Measurements from ENCODE around the gene TPK1.
A peak's percentile ranks its signal among the peaks of the same experiment; 100 is the strongest.

Gene TPK1

GRCh38 chr7:144489504-144489903 lies 346.3 kb downstream of the TPK1 start:
- Histone ChIP-seq H3K4me1 (ENCODE audit: control insufficient read depth, low read depth, low read length) (no peaks in the 10 kb centered on the region), H3K23ac (ENCODE audit: low read length) (no peak overlapping the region), H3K9ac (ENCODE audit: low read length) (no peak overlapping the region), H3K18ac (ENCODE audit: low read length) (no peak overlapping the region), H2BK15ac (replicated peaks; ENCODE audit: low read depth) (no peak overlapping the region), H4K8ac (ENCODE audit: low read depth, low read length) (no peak overlapping the region), H3K27ac (ENCODE audit: low read depth, low read length) (no peak overlapping the region), H3K4me2 (ENCODE audit: low read length) (no peak overlapping the region), H3K36me3 (ENCODE audit: control insufficient read depth, insufficient read depth, low read length) (no peaks in the 10 kb centered on the region), H3K4ac (ENCODE audit: low read depth, low read length) (no peak overlapping the region), H3K56ac (ENCODE audit: low read length) (no peak overlapping the region), H2BK120ac (ENCODE audit: low read depth, low read length) (no peak overlapping the region), H3K79me1 (ENCODE audit: low read length) (no peaks in the 10 kb centered on the region), H4K5ac (ENCODE audit: low read length) (no peak overlapping the region), H2BK5ac (ENCODE audit: low read length) (no peak overlapping the region), H3K79me2 (ENCODE audit: control insufficient read depth, insufficient read depth, low read length) (no peaks in the 10 kb centered on the region), H2AK5ac (ENCODE audit: low read length) (no peak overlapping the region), H3K27me3 (ENCODE audit: insufficient read depth, low read length, poor library complexity) (no peaks in the 10 kb centered on the region), H3K4me3 (ENCODE audit: low read length) (no peak overlapping the region)
- 100% methylated on average over 1 of the region's 4 CpGs for WGBS (ENCODE audit: extremely low coverage, insufficient coverage, low lambda C conversion rate)
- DNase-seq = no peak

GRCh38 chr7:144488977-144489376 lies 346.9 kb downstream of the TPK1 start:
- Histone ChIP-seq H4K5ac (ENCODE audit: low read length) (no peak overlapping the region), H3K23ac (ENCODE audit: low read length) (no peak overlapping the region), H3K18ac (ENCODE audit: low read length) (no peak overlapping the region), H3K4me1 (ENCODE audit: control insufficient read depth, low read depth, low read length) (no peaks in the 10 kb centered on the region), H2BK15ac (replicated peaks; ENCODE audit: low read depth) (no peak overlapping the region), H3K79me1 (ENCODE audit: low read length) (no peaks in the 10 kb centered on the region), H3K36me3 (ENCODE audit: control insufficient read depth, insufficient read depth, low read length) (no peaks in the 10 kb centered on the region), H3K79me2 (ENCODE audit: control insufficient read depth, insufficient read depth, low read length) (no peaks in the 10 kb centered on the region), H3K9ac (ENCODE audit: low read length) (no peak overlapping the region), H2AK5ac (ENCODE audit: low read length) (no peak overlapping the region), H2BK120ac (ENCODE audit: low read depth, low read length) (no peak overlapping the region), H3K27me3 (ENCODE audit: insufficient read depth, low read length, poor library complexity) (no peaks in the 10 kb centered on the region), H2BK5ac (ENCODE audit: low read length) (no peak overlapping the region), H3K27ac (ENCODE audit: low read depth, low read length) (no peak overlapping the region), H3K4ac (ENCODE audit: low read depth, low read length) (no peak overlapping the region), H4K8ac (ENCODE audit: low read depth, low read length) (no peak overlapping the region), H3K4me2 (ENCODE audit: low read length) (no peak overlapping the region), H3K4me3 (ENCODE audit: low read length) (no peak overlapping the region), H3K56ac (ENCODE audit: low read length) (no peak overlapping the region)
- no peak for DNase-seq
- WGBS (ENCODE audit: extremely low coverage, insufficient coverage, low lambda C conversion rate) = no CpG with 5 or more reads among the region's 4 CpGs

- no CpG with 5 or more reads among the region's 3 CpGs for WGBS (ENCODE audit: extremely low coverage, insufficient coverage, low lambda C conversion rate)
- no peaks in the 10 kb centered on the region for H3K4me1 ChIP-seq (ENCODE audit: control insufficient read depth, low read depth, low read length)
- no peaks in the 10 kb centered on the region for H3K27me3 ChIP-seq (ENCODE audit: insufficient read depth, low read length, poor library complexity)
- peak; percentile 87 for DNase-seq
- H3K4ac ChIP-seq (ENCODE audit: low read depth, low read length) = no peak overlapping the region
- H3K4me3 ChIP-seq (ENCODE audit: low read length) = no peak overlapping the region
- no peak overlapping the region for H2BK5ac ChIP-seq (ENCODE audit: low read length)
- H3K36me3 ChIP-seq (ENCODE audit: control insufficient read depth, insufficient read depth, low read length) = no peaks in the 10 kb centered on the region
- H3K27ac ChIP-seq (ENCODE audit: low read depth, low read length) = no peak overlapping the region
- H2AK5ac ChIP-seq (ENCODE audit: low read length) = no peak overlapping the region
- H3K56ac ChIP-seq (ENCODE audit: low read length) = no peak overlapping the region
- H4K8ac ChIP-seq (ENCODE audit: low read depth, low read length) = no peak overlapping the region
- H3K9ac ChIP-seq (ENCODE audit: low read length) = no peak overlapping the region
- no peak overlapping the region for H2BK120ac ChIP-seq (ENCODE audit: low read depth, low read length)
- no peak overlapping the region for H3K4me2 ChIP-seq (ENCODE audit: low read length)
- no peaks in the 10 kb centered on the region for H3K79me1 ChIP-seq (ENCODE audit: low read length)
- H2BK15ac ChIP-seq (replicated peaks; ENCODE audit: low read depth) = no peak overlapping the region
- no peak overlapping the region for H4K5ac ChIP-seq (ENCODE audit: low read length)
- H3K79me2 ChIP-seq (ENCODE audit: control insufficient read depth, insufficient read depth, low read length) = no peaks in the 10 kb centered on the region
- no peak overlapping the region for H3K18ac ChIP-seq (ENCODE audit: low read length)
- no peak overlapping the region for H3K23ac ChIP-seq (ENCODE audit: low read length)
Measured at GRCh38 chr7:144487901-144488300, 348.0 kb downstream of the TPK1 start.

- WGBS (ENCODE audit: extremely low coverage, insufficient coverage, low lambda C conversion rate) = no CpG with 5 or more reads among the region's 2 CpGs
- H2AK5ac ChIP-seq (ENCODE audit: low read length) = no peak overlapping the region
Measured at GRCh38 chr7:144484445-144484844, 351.4 kb downstream of the TPK1 start.

GRCh38 chr7:144483189-144483588 lies 352.7 kb downstream of the TPK1 start:
- H3K18ac ChIP-seq (ENCODE audit: low read length) = no peak overlapping the region
- no peaks in the 10 kb centered on the region for H3K79me2 ChIP-seq (ENCODE audit: control insufficient read depth, insufficient read depth, low read length)
- H4K5ac ChIP-seq (ENCODE audit: low read length) = no peak overlapping the region
- no peaks in the 10 kb centered on the region for H3K79me1 ChIP-seq (ENCODE audit: low read length)
- no peak overlapping the region for H3K4me3 ChIP-seq (ENCODE audit: low read length)
- H3K27me3 ChIP-seq (ENCODE audit: insufficient read depth, low read length, poor library complexity) = no peaks in the 10 kb centered on the region
- peak overlapping the region; percentile 56 for H4K8ac ChIP-seq (ENCODE audit: low read depth, low read length)
- no peak overlapping the region for H2AK5ac ChIP-seq (ENCODE audit: low read length)
- no peaks in the 10 kb centered on the region for H3K4me1 ChIP-seq (ENCODE audit: control insufficient read depth, low read depth, low read length)
- H2BK120ac ChIP-seq (ENCODE audit: low read depth, low read length) = no peak overlapping the region
- no peak overlapping the region for H3K27ac ChIP-seq (ENCODE audit: low read depth, low read length)
- no CpG with 5 or more reads among the region's 1 CpG for WGBS (ENCODE audit: extremely low coverage, insufficient coverage, low lambda C conversion rate)
- DNase-seq = no peak
- no peak overlapping the region for H3K23ac ChIP-seq (ENCODE audit: low read length)
- H3K36me3 ChIP-seq (ENCODE audit: control insufficient read depth, insufficient read depth, low read length) = no peaks in the 10 kb centered on the region
- no peak overlapping the region for H2BK15ac ChIP-seq (replicated peaks; ENCODE audit: low read depth)
- H3K4ac ChIP-seq (ENCODE audit: low read depth, low read length) = no peak overlapping the region
- H3K4me2 ChIP-seq (ENCODE audit: low read length) = no peak overlapping the region
- H3K56ac ChIP-seq (ENCODE audit: low read length) = no peak overlapping the region
- H3K9ac ChIP-seq (ENCODE audit: low read length) = no peak overlapping the region
- no peak overlapping the region for H2BK5ac ChIP-seq (ENCODE audit: low read length)

More at GRCh38 chr7:144484445-144484844, 351.4 kb downstream of the TPK1 start:
- Histone ChIP-seq H3K27me3 (ENCODE audit: insufficient read depth, low read length, poor library complexity) (no peaks in the 10 kb centered on the region), H3K27ac (ENCODE audit: low read depth, low read length) (no peak overlapping the region), H3K9ac (ENCODE audit: low read length) (no peak overlapping the region), H3K23ac (ENCODE audit: low read length) (no peak overlapping the region), H2BK15ac (replicated peaks; ENCODE audit: low read depth) (no peak overlapping the region), H3K56ac (ENCODE audit: low read length) (no peak overlapping the region), H3K36me3 (ENCODE audit: control insufficient read depth, insufficient read depth, low read length) (no peaks in the 10 kb centered on the region), H3K4me2 (ENCODE audit: low read length) (no peak overlapping the region), H2BK120ac (ENCODE audit: low read depth, low read length) (no peak overlapping the region), H3K79me1 (ENCODE audit: low read length) (no peaks in the 10 kb centered on the region), H4K5ac (ENCODE audit: low read length) (no peak overlapping the region), H2BK5ac (ENCODE audit: low read length) (no peak overlapping the region), H3K4ac (ENCODE audit: low read depth, low read length) (no peak overlapping the region), H3K79me2 (ENCODE audit: control insufficient read depth, insufficient read depth, low read length) (no peaks in the 10 kb centered on the region), H3K4me1 (ENCODE audit: control insufficient read depth, low read depth, low read length) (no peaks in the 10 kb centered on the region), H3K18ac (ENCODE audit: low read length) (no peak overlapping the region), H3K4me3 (ENCODE audit: low read length) (no peak overlapping the region), H4K8ac (ENCODE audit: low read depth, low read length) (no peak overlapping the region)
- no peak for DNase-seq

- H3K79me2 ChIP-seq (ENCODE audit: control insufficient read depth, insufficient read depth, low read length) = no peaks in the 10 kb centered on the region
- H3K4me1 ChIP-seq (ENCODE audit: control insufficient read depth, low read depth, low read length) = no peaks in the 10 kb centered on the region
- 100% methylated on average over 2 of the region's 3 CpGs for WGBS (ENCODE audit: extremely low coverage, insufficient coverage, low lambda C conversion rate)
- no peaks in the 10 kb centered on the region for H3K27me3 ChIP-seq (ENCODE audit: insufficient read depth, low read length, poor library complexity)
- H2BK15ac ChIP-seq (replicated peaks; ENCODE audit: low read depth) = no peak overlapping the region
- no peak overlapping the region for H2BK5ac ChIP-seq (ENCODE audit: low read length)
- H3K9ac ChIP-seq (ENCODE audit: low read length) = no peak overlapping the region
- H3K56ac ChIP-seq (ENCODE audit: low read length) = no peak overlapping the region
- H4K8ac ChIP-seq (ENCODE audit: low read depth, low read length) = no peak overlapping the region
- no peak overlapping the region for H3K4ac ChIP-seq (ENCODE audit: low read depth, low read length)
- no peaks in the 10 kb centered on the region for H3K79me1 ChIP-seq (ENCODE audit: low read length)
- H4K5ac ChIP-seq (ENCODE audit: low read length) = no peak overlapping the region
- H3K4me2 ChIP-seq (ENCODE audit: low read length) = no peak overlapping the region
- no peak overlapping the region for H3K4me3 ChIP-seq (ENCODE audit: low read length)
- H2BK120ac ChIP-seq (ENCODE audit: low read depth, low read length) = no peak overlapping the region
- no peaks in the 10 kb centered on the region for H3K36me3 ChIP-seq (ENCODE audit: control insufficient read depth, insufficient read depth, low read length)
- H3K27ac ChIP-seq (ENCODE audit: low read depth, low read length) = no peak overlapping the region
- no peak for DNase-seq
- no peak overlapping the region for H3K18ac ChIP-seq (ENCODE audit: low read length)
- H3K23ac ChIP-seq (ENCODE audit: low read length) = no peak overlapping the region
- H2AK5ac ChIP-seq (ENCODE audit: low read length) = no peak overlapping the region
Measured at GRCh38 chr7:144481833-144482232, 354.0 kb downstream of the TPK1 start.

All from mesendoderm (in vitro differentiated cells).